Measurements from ENCODE around the gene SYT5.
A peak's percentile ranks its signal among the peaks of the same experiment; 100 is the strongest.
"Not testable (repeated sequence)": the region's sequence is repeated elsewhere in the genome, so short reads cannot be mapped to it uniquely, and the experiment has no call there.

The SYT5 gene

DNA sequence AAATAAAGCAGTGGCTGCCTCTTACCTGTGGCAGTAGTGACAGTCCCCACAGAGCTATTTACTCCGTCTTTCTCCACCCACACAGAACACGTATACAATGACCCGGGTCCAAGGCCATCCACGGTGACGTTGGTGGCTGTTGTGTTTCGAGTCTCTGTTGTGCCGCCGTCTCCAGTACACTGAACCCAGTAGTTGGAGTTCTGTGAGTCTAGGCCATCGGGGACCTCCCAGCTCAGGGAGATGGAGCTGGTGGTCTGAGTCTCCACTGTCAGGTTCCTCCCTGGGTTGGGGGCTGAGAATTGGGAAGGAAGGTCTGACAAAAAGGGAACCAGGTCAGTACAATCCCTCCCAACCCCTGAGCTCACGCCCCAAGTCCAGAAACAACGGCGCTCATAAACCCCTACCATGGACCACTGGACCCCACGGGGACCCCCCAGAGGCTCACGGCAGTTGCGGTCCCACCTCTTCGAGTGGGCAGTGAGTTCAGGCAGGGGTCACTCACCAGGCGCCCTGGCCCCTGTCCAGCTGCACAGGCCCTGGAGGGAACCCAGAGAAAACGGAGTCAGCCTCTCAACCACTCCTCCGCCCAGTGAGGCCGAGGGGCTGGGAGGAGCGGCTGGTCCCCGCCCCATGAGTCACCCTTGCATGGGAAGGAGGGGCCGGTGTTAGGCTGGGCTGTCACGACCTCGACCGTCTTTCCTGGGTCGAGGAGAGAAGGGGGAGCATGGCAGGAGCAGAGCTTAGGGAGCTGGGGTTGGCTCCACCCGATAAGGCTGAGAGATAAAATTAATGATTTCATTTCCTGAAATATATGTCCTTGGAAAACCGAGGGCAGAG lies 26.8 kb upstream of the SYT5 start:
- peak; percentile 3 for DNase-seq

DNA sequence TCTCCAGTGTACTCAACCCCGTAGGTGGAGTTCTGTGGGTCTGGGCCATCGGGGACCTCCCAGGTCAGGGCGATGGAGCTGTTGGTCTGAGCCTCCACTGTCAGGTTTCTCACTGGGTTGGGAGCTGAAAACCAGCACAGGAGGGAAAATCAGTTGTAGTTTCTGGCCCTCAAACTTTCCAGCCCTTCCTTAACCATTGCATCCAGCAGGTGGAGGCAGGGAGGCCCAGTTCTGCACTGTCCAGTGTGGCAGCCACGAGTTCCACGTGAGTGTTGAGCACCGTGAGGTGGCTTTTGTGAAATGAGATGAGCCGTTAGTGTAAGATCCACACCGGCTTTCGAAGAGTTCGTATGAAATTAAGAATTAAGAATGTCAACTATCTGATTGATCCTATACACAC lies 22.1 kb upstream of the SYT5 start:
- not testable (repeated sequence) for DNase-seq

DNA sequence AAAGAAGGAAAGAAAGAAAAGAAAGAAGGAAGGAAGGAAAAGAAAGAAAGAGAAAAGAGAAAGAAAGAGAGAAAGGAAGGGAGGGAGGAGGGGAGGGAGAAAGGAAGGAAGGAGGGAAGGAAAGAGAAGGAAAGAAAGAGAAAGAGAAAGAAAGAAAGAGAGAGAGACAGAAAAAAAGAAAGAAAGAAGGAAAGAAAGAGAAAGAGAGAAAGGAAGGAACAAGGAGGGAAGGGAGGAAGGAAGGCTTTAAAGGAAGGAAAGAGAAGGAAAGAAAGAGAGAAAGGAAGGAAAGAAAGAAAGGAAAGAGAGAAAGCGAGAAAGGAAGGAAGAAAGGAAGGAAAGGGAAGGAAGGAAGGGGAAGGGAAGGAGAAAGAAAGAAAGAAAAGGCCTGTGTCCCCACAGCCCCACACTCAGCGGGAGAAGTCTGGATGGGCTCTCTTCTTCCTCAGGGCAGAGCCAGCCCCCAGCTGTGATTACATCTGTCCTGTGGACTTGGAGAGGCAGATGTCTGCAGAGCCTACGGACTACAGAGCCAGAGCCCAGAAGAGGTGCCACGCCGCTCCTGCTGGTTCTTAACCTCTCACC lies 19.6 kb upstream of the SYT5 start:
- no peak for DNase-seq

DNA sequence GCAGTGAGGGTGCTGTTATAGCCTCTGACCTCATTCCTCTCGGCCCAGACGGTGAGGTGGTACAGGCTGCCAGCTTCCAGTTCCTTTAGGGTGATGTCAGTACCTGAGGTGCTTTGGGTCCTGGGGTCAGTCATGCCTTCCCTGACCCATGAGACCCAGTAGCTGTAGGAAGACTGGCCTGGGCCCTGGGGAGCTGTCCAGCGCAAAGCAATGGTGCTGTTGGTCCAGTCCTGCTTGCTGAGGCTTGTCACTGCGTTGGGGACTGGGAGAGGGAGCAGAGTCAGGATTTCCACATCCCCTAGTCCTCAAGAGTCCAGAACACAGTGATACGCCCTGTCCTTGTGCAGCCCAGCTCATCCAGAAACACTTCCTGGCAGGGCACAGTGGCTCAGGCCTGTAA lies 18.6 kb upstream of the SYT5 start:
- no peak for DNase-seq

DNA sequence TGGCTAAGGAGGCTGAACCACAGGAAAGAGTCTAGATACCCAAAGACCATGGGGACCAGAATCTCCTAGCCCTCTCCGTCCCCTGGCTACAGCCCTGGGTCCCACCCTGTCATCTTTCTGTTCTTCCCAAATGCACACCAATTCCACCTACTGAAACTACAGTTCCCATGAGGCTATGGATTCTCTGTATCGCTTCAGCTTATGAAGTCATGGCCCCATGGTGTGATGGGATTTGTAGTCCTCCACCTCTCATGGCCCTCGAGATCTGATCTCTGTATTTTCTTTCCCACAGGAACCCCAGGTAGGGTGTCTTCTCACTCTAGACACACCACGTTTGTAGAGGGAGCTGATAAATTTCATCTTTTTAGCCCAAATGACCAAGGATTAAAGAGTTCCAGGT lies 17.4 kb upstream of the SYT5 start:
- DNase-seq, result peak; percentile 30

- no peak for DNase-seq
Measured at GRCh38 chr19:55196803-55197202, 16.7 kb upstream of the SYT5 start.

GRCh38 chr19:55193481-55193880 lies 13.4 kb upstream of the SYT5 start:
- no peak for DNase-seq

GRCh38 chr19:55189403-55189835 lies 9.3 kb upstream of the SYT5 start:
- DNase-seq, result no peak

- DNase-seq, result no peak
Measured at GRCh38 chr19:55188625-55189024, 8.5 kb upstream of the SYT5 start.

GRCh38 chr19:55186080-55186479 lies 6.0 kb upstream of the SYT5 start:
- DNase-seq, result no peak

DNA sequence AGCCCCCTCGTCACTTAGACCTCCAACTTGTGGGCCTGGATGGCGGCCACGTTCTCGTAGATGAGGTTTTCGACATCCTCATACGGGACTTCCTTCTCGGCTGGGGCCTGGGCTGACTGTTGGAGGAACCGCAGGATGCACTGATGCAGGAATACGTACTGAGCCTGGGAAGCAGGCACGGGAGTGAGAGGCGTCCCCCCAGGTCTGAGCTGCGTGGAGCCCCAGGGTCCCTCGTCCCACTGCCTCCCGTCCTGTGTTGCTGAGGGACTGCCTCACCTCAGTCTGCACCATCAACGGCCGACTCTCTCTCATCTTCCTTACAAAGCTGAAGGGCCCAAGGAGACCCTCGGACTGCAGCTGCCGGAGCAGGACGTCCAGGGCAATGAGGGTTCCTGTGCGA lies 1.7 kb upstream of the SYT5 start:
- DNase-seq, result no peak

GRCh38 chr19:55178781-55179599 lies 1.1 kb downstream of the SYT5 start:
- DNase-seq, result peak; percentile 91

DNA sequence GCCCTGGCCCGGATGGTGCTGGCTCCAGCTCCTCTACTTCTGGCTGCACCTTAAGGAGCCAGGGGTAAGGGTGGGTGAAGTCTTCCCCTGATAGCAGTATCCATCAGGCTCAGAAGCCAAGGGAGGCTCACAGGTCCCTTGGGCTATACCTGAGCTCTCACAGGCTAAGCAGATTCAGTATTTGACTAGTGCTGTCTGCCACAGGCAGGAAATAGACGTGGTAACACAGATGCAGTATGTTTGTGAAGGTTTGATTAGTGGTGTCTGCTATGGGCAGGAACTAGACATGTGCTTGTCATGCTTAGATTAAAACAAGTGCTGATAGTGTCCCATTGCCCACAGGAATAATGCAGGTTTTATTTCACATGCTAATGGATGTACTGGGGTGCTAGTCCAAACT lies 4.0 kb downstream of the SYT5 start:
- no peak for DNase-seq

GRCh38 chr19:55175117-55175867 lies 4.8 kb downstream of the SYT5 start:
- no peak for DNase-seq

DNA sequence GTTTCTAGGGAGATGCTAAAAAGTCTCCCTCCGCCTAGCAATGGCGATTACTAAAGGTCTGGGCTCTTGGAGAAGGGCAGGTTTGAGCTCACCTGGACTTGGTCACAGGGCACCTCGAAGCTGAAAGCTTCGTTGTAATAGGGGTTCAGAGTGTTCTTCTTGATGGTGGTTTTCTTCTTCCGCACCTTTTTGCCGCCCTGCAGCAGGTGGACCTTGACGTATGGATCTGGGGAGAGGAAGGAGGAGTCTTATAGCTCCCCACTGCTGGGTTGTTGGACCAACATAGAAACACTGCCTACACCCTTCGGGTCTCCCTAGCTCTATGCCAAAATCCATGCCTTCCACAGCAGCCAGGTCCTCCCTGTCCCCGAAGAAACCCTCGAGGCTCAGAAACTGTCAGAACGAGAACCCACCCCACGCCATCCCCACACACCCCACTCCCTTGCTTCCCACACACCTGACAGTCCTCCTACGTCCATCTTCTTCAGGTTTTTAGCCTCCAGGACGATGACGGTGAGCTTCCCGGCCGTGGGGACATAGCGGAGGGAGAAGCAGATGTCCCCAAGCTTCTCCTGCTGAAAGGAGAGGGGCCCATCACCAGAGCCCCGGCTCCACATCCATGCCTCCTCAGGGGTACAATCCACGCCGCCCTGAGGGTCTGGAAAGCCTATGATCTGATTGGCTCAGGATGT lies 5.5 kb downstream of the SYT5 start:
- DNase-seq, result no peak

- peak; percentile 55 for DNase-seq
Measured at GRCh38 chr19:55173714-55174409, 6.2 kb downstream of the SYT5 start.

DNA sequence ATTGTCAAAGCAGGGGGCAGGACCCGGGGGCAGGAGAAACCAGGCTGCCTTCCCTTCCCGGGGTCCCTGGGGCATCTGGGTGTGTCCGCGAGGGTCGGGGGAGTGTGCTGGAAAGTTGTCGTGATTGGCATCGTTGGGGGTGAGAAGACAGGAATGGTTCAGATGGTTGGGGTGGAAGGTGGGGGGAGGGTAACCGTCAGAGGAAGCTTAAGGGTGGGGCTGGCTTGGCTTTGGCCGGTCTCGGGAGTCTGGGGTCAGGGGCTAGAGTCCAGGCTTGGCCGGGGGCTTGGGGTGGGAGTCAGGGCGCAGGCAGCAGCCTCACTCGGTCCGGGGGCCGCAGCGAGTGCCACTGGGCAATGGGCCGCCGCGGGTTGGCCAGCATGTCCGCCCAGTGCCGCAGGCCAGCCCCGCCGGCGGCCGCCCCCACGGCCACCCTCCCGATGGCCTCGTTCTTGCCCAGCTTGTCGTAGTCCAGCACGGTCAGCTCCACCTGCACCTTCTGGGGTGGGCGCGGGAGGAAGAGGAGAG lies 6.8 kb downstream of the SYT5 start:
- no peak for DNase-seq

DNA sequence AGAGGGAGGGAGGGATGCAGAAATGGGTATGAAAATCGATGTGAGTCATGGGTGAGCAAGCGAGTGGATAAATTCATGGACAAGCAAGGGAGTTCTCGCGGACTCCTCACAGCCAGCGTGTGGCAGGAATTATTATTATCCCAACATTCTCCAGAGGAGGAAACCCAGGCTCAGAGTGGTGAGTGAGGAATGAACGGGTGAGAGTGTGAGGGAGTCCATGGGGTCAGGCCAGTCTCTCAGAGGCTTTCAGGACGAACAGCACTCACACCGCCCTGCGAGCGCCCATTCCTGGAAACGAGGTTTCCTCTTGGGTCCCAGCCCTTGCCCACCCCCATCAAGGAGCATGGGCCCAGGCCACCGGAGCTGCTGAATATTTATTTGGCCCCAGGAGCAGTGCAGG lies 7.3 kb downstream of the SYT5 start:
- DNase-seq, result no peak

- DNase-seq, result not testable (repeated sequence)
Measured at GRCh38 chr19:55172318-55172717, 7.8 kb downstream of the SYT5 start.

DNA sequence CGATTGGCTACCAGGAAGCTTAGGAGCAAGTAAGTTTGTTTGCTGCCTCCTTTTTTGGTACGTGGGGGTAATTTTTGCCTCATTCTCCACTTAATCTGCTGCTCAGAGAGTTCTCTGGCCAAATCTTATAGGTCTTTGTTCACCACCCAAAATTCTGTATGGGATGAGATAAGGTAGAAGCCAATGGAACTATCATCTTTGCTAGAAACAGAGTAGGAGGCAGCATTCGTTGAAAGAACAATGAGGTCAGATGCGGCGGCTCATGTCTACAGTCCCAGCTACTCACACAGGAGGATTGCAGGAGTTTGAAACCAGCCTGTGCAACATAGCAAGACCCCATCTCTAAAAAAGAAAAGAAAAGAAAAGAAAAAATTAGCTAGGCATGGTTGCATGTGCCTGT lies 8.6 kb downstream of the SYT5 start:
- no peak for DNase-seq

GRCh38 chr19:55169136-55169535 lies 11.0 kb downstream of the SYT5 start:
- DNase-seq, result no peak
